HCT116 (cell line): ENCODE measurements around the gene DUOXA1. TPM values are rescaled to one million over a fixed set of nuclear protein-coding genes. Genes with fewer than 3 reads are reported as not detected.

ENCODE experiments used
- ATAC-seq: fragments of 200-7000 bp; cut with Tn5 transposase; 2 replicates; pipeline ENCODE4 v1.9.1; 2020; ENCODE audit warnings: mild to moderate bottlenecking, moderate library complexity
- BruUV-seq: library from RNA; stranded (reverse); fragments of 400-500 nt; replicated peaks from 2 replicates; lab custom pipeline; 2021; lab: Mats Ljungman, UMichigan
- CTCF ChIA-PET: fragments of 300-600 bp; sonication (Branson Sonifier 250); formaldehyde crosslinking; loops from one replicate; lab custom pipeline; 2021; ENCODE audit warnings: antibody characterized with exemption; lab: Charles Lee
- POLR2A ChIA-PET: fragments of 300-600, 350-600 bp; sonication (Branson Sonifier 250); formaldehyde crosslinking; loops from one replicate; lab custom pipeline; 2021; ENCODE audit warnings: antibody characterized with exemption; lab: Charles Lee
- RAD21 ChIA-PET, 2 experiments: fragments of 300-600 bp; sonication (Branson Sonifier 250); formaldehyde crosslinking; loops; one replicate each; lab custom pipeline; 2023; ENCODE audit warnings: low total read pairs in 2 of 2; ENCODE audit not compliant: uncharacterized antibody in 2 of 2, unreplicated experiment in 2 of 2, low non-redundant PET in 1 of 2; lab: Charles Lee
- DNase-seq: peaks from one replicate; pipeline ENCODE4 v3.0.0-alpha.2; 2010; ENCODE audit warnings: low read depth, low spot score
- H2AFZ ChIP-seq: fragments of 200-600 bp; shearing (Covaris generic), sonication (generic); 2 replicates; pipeline ENCODE4 v1.6.1; 2017; ENCODE audit warnings: low read depth, mixed run types, mixed read lengths, antibody characterized with exemption, low read length; ENCODE audit not compliant: poor library complexity, severe bottlenecking
- H3K27ac ChIP-seq: 2 replicates; pipeline ENCODE4 v1.5.1; 2012; ENCODE audit warnings: low read depth, low read length
- H3K27me3 ChIP-seq: fragments of 200-600 bp; sonication (generic); 2 replicates; pipeline ENCODE4 v1.6.1; 2016; ENCODE audit warnings: mixed run types, low read length, mixed read lengths; ENCODE audit not compliant: insufficient read depth
- H3K36me3 ChIP-seq, 2 experiments: fragments of 200-500 bp in 1 of 2; fragments of 200-600 bp in 1 of 2; sonication (Bioruptor generic) in 1 of 2; sonication (generic) in 1 of 2; 2 replicates each; pipeline versions ENCODE4 v1.5.1 to v1.6.1; 2014 to 2016; ENCODE audit warnings: low read length in 2 of 2, inconsistent platforms in 1 of 2, mixed read lengths in 1 of 2, mixed run types in 1 of 2; ENCODE audit not compliant: insufficient read depth in 2 of 2, control insufficient read depth in 1 of 2
- H3K4me1 ChIP-seq, 2 experiments: fragments of 200-600 bp in 1 of 2; sonication (generic) in 1 of 2; 2 replicates each; pipeline versions ENCODE4 v1.5.1 to v1.6.1; 2012 to 2017; ENCODE audit warnings: low read length in 2 of 2, inconsistent platforms in 1 of 2, mild to moderate bottlenecking in 1 of 2, mixed read lengths in 1 of 2, mixed run types in 1 of 2, moderate library complexity in 1 of 2; ENCODE audit not compliant: insufficient read depth in 2 of 2, control insufficient read depth in 1 of 2
- H3K4me2 ChIP-seq: fragments of 200-600 bp; sonication (generic); 2 replicates; pipeline ENCODE4 v1.6.1; 2017; ENCODE audit warnings: mixed run types, low read length, mixed read lengths
- H3K4me3 ChIP-seq, 2 experiments: fragments of 200-600 bp in 1 of 2; sonication (generic) in 1 of 2; replicated peaks in 1 of 2; 2 replicates each; pipeline ENCODE4 v1.5.1; 2011 to 2016; ENCODE audit warnings: low read length in 2 of 2, control low read depth in 1 of 2, low read depth in 1 of 2, mild to moderate bottlenecking in 1 of 2, mixed read lengths in 1 of 2, mixed run types in 1 of 2
- H3K79me2 ChIP-seq: fragments of 200-600 bp; sonication (generic); 2 replicates; pipeline ENCODE4 v1.6.1; 2017; ENCODE audit warnings: mild to moderate bottlenecking, mixed run types, low read length, moderate library complexity, mixed read lengths; ENCODE audit not compliant: insufficient read depth
- H3K9ac ChIP-seq: fragments of 200-600 bp; sonication (generic); 2 replicates; pipeline ENCODE4 v1.6.1; 2016; ENCODE audit warnings: low read length, mixed read lengths
- H3K9me2 ChIP-seq: fragments of 200-600 bp; sonication (generic), shearing (Covaris generic); 2 replicates; pipeline ENCODE4 v1.6.1; 2017; ENCODE audit warnings: mixed run types, mild to moderate bottlenecking, moderate library complexity; ENCODE audit not compliant: insufficient read depth
- H3K9me3 ChIP-seq, 2 experiments: fragments of 200-500 bp in 1 of 2; fragments of 200-600 bp in 1 of 2; sonication (Bioruptor generic) in 1 of 2; sonication (generic) in 1 of 2; 2 replicates each; pipeline ENCODE4 v1.6.1; 2014 to 2017; ENCODE audit warnings: low read length in 2 of 2, mixed read lengths in 2 of 2, inconsistent platforms in 1 of 2, low read depth in 1 of 2, mild to moderate bottlenecking in 1 of 2, mixed run types in 1 of 2, moderate library complexity in 1 of 2; ENCODE audit not compliant: control insufficient read depth in 1 of 2, insufficient read depth in 1 of 2
- H4K20me1 ChIP-seq: fragments of 200-600 bp; sonication (generic), shearing (Covaris generic); 2 replicates; pipeline ENCODE4 v1.6.1; 2017; ENCODE audit warnings: mixed run types, mild to moderate bottlenecking, moderate library complexity; ENCODE audit not compliant: insufficient read depth
- CBX3 ChIP-seq: IDR thresholded peaks from 2 replicates; pipeline ENCODE4 v1.6.1; 2012; ENCODE audit warnings: low read depth
- CEBPB ChIP-seq: IDR thresholded peaks from 2 replicates; pipeline ENCODE4 v1.6.1; 2012; ENCODE audit warnings: low read depth
- CTCF ChIP-seq, 3 experiments: fragments of 200-600 bp in 1 of 3; sonication (generic) in 1 of 3; IDR thresholded peaks in 2 of 3; conservative IDR thresholded peaks in 1 of 3; 2 replicates each; pipeline ENCODE4 v1.5.1; 2012 to 2017; ENCODE audit warnings: low read depth in 2 of 3, low read length in 2 of 3, antibody characterized with exemption in 1 of 3, borderline replicate concordance in 1 of 3, control low read depth in 1 of 3, mild to moderate bottlenecking in 1 of 3, mixed read lengths in 1 of 3, mixed run types in 1 of 3, moderate library complexity in 1 of 3; ENCODE audit not compliant: insufficient read depth in 1 of 3
- EGR1 ChIP-seq: IDR thresholded peaks from 2 replicates; pipeline ENCODE4 v1.6.1; 2012; ENCODE audit warnings: low read depth
- ELF1 ChIP-seq: IDR thresholded peaks from 2 replicates; pipeline ENCODE4 v1.6.1; 2012; ENCODE audit warnings: low read depth, borderline replicate concordance
- EZH2phosphoT487 ChIP-seq: fragments of 200-600 bp; IDR thresholded peaks from 2 replicates; pipeline ENCODE4 v1.6.1; 2018; ENCODE audit warnings: antibody characterized with exemption, borderline replicate concordance
- FOSL1 ChIP-seq: IDR thresholded peaks from 2 replicates; pipeline ENCODE4 v1.6.1; 2012; ENCODE audit warnings: low read depth
- JUND ChIP-seq: IDR thresholded peaks from 2 replicates; pipeline ENCODE4 v1.6.1; 2012
- POLR2A ChIP-seq: IDR thresholded peaks from 2 replicates; pipeline ENCODE4 v1.7.0; 2011; ENCODE audit warnings: borderline replicate concordance; ENCODE audit not compliant: insufficient read depth, insufficient read length; ENCODE audit errors: extremely low read depth
- RAD21 ChIP-seq: IDR thresholded peaks from 2 replicates; pipeline ENCODE4 v1.6.1; 2012; ENCODE audit warnings: low read depth, mild to moderate bottlenecking
- SIN3A ChIP-seq: IDR thresholded peaks from 2 replicates; pipeline ENCODE4 v1.6.1; 2012; ENCODE audit warnings: low read depth
- SP1 ChIP-seq: IDR thresholded peaks from 2 replicates; pipeline ENCODE4 v1.6.1; 2012; ENCODE audit warnings: low read depth
- SRF ChIP-seq: IDR thresholded peaks from 2 replicates; pipeline ENCODE4 v1.6.1; 2012; ENCODE audit warnings: low read depth
- ZNF274 ChIP-seq: fragments of 200-500 bp; sonication (Bioruptor generic); IDR thresholded peaks from 2 replicates; pipeline ENCODE4 v1.6.1; 2014; ENCODE audit warnings: mild to moderate bottlenecking, low read depth, low read length, inconsistent platforms
- intact Hi-C: fragments of 100-400 bp; cut with micrococcal nuclease; formaldehyde crosslinking; loops from 2 replicates; pipeline ENCODE4 v1.10.0; 2022
- total RNA-seq: library from RNA; stranded (reverse); gene quantifications from one replicate; pipeline ENCODE4 v1.2.1, GENCODE V29; 2021; ENCODE audit not compliant: unreplicated experiment
- TF ChIP-seq, protein P1 (sequence below): IDR thresholded peaks from 2 replicates; pipeline ENCODE4 v1.6.1; 2012
- TF ChIP-seq, protein P2 (sequence below): IDR thresholded peaks from 2 replicates; pipeline ENCODE4 v1.6.1; 2011; ENCODE audit warnings: mild to moderate bottlenecking, low read length, moderate library complexity; ENCODE audit not compliant: insufficient replicate concordance; ENCODE audit errors: extremely low read depth

The DUOXA1 gene
- total RNA-seq, 1 experiment from 2014 or later: 2.3 TPM

- ATAC-seq: no peak
- H3K4me2 ChIP-seq: no peak overlapping the region
- H3K4me3 ChIP-seq: no peak overlapping the region
- H3K9me3 ChIP-seq: no peaks in the 10 kb centered on the region
- no peaks in the 10 kb centered on the region for H3K79me2 ChIP-seq
- ChIA-PET RAD21 (no interaction called here), CTCF (no interaction called here), POLR2A (no interaction called here)
- no peak for DNase-seq
- no peak for TF ChIP-seq JUND
- no peak for TF ChIP-seq FOSL1
- no peak for TF ChIP-seq SIN3A
- no peak for TF ChIP-seq ZNF274
- no peak for TF ChIP-seq POLR2A
- TF ChIP-seq CBX3: no peak
- no peak for TF ChIP-seq CTCF (IDR thresholded peaks at IDR 0.05 in 2 of 3, conservative IDR thresholded peaks at IDR 0.05 in 1 of 3; ENCODE audit: borderline replicate concordance in 1 of 3, insufficient read depth in 1 of 3, low read depth in 2 of 3, low read length in 2 of 3)
- TF ChIP-seq, protein P1, sequence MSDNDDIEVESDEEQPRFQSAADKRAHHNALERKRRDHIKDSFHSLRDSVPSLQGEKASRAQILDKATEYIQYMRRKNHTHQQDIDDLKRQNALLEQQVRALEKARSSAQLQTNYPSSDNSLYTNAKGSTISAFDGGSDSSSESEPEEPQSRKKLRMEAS: no peak
- TF ChIP-seq EGR1: no peak
- TF ChIP-seq SP1: no peak
- TF ChIP-seq SRF: no peak
- no peak for TF ChIP-seq ELF1
- TF ChIP-seq EZH2phosphoT487: no peak
- no peak for TF ChIP-seq CEBPB
- no peak for TF ChIP-seq RAD21
- TF ChIP-seq, protein P2, sequence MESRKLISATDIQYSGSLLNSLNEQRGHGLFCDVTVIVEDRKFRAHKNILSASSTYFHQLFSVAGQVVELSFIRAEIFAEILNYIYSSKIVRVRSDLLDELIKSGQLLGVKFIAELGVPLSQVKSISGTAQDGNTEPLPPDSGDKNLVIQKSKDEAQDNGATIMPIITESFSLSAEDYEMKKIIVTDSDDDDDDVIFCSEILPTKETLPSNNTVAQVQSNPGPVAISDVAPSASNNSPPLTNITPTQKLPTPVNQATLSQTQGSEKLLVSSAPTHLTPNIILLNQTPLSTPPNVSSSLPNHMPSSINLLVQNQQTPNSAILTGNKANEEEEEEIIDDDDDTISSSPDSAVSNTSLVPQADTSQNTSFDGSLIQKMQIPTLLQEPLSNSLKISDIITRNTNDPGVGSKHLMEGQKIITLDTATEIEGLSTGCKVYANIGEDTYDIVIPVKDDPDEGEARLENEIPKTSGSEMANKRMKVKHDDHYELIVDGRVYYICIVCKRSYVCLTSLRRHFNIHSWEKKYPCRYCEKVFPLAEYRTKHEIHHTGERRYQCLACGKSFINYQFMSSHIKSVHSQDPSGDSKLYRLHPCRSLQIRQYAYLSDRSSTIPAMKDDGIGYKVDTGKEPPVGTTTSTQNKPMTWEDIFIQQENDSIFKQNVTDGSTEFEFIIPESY: no peak
- intact Hi-C loops: no loop called here
- H3K4me1 ChIP-seq: peaks cover 0 to 7% of the 10 kb centered on the region in 2 experiments; a peak in 1 of 4 replicates
- H3K9ac ChIP-seq: no peak overlapping the region
- peaks cover 14% of the 10 kb centered on the region; the same call in 1 of the 2 replicates for H3K27me3 ChIP-seq
- no peaks in the 10 kb centered on the region for H3K9me2 ChIP-seq
- H3K27ac ChIP-seq: no peak overlapping the region
- BruUV-seq: no TSS peak
- H3K36me3 ChIP-seq: no peaks in the 10 kb centered on the region
- no peaks in the 10 kb centered on the region for H4K20me1 ChIP-seq
- no peak overlapping the region for H2AFZ ChIP-seq
Measured at GRCh38 chr15:45089712-45090373, 39.8 kb downstream of the DUOXA1 start.
